H1 (cell line): ENCODE data around the gene DCLRE1A. TPM values are rescaled to one million over a fixed set of nuclear protein-coding genes. Genes with fewer than 3 reads are reported as not detected.

ENCODE experiments used
- CTCF ChIA-PET: fragments of 300-600 bp; sonication (Branson Sonifier 250); formaldehyde crosslinking; loops from one replicate; lab custom pipeline; 2021; ENCODE audit not compliant: partially characterized antibody; lab: Charles Lee
- POLR2A ChIA-PET: fragments of 300-600 bp; sonication (Branson Sonifier 250); formaldehyde crosslinking; loops from one replicate; lab custom pipeline; 2021; ENCODE audit warnings: inconsistent platforms; ENCODE audit not compliant: partially characterized antibody; lab: Charles Lee
- DNase-seq, 2 experiments: peaks; one replicate each; pipeline versions ENCODE4 v3.0.0 to v3.0.0-alpha.2; 2010 to 2022; ENCODE audit warnings: low spot score in 2 of 2, low read depth in 1 of 2, mixed read lengths in 1 of 2
- FAIRE-seq: peaks from 2 replicates; lab custom pipeline; 2011; peaks lifted over from hg19 to GRCh38; lab: Jason Lieb, UNC
- H2AFZ ChIP-seq: 2 replicates; pipeline ENCODE4 v1.8.1; 2012; ENCODE audit warnings: low read length, inconsistent platforms
- H2AK5ac ChIP-seq: 2 replicates; pipeline ENCODE4 v1.6.1; 2013; ENCODE audit warnings: low read depth, low read length
- H2BK120ac ChIP-seq: replicated peaks from 2 replicates; pipeline ENCODE3; 2013; ENCODE audit warnings: low read depth, low read length, inconsistent platforms
- H2BK12ac ChIP-seq: 2 replicates; pipeline ENCODE4 v1.6.1; 2013; ENCODE audit warnings: low read depth, low read length
- H2BK15ac ChIP-seq: 2 replicates; pipeline ENCODE4 v1.6.1; 2013; ENCODE audit warnings: low read length
- H2BK20ac ChIP-seq: 2 replicates; pipeline ENCODE4 v1.6.1; 2013; ENCODE audit warnings: low read length
- H2BK5ac ChIP-seq: 2 replicates; pipeline ENCODE4 v1.6.1; 2013; ENCODE audit warnings: low read depth, low read length
- H3K14ac ChIP-seq: 2 replicates; pipeline ENCODE4 v1.6.1; 2013; ENCODE audit warnings: inconsistent platforms; ENCODE audit not compliant: insufficient read length
- H3K18ac ChIP-seq: 2 replicates; pipeline ENCODE4 v1.6.1; 2013; ENCODE audit warnings: low read length; ENCODE audit errors: extremely low read depth
- H3K23ac ChIP-seq: 2 replicates; pipeline ENCODE4 v1.6.1; 2013; ENCODE audit warnings: inconsistent platforms; ENCODE audit not compliant: insufficient read length
- H3K23me2 ChIP-seq: 2 replicates; pipeline ENCODE4 v1.6.1; 2013; ENCODE audit warnings: low read depth, low read length
- H3K27ac ChIP-seq: 2 replicates; pipeline ENCODE4 v1.6.1; 2011; ENCODE audit warnings: low read depth, low read length, inconsistent platforms
- H3K27me3 ChIP-seq, 4 experiments: replicated peaks in 1 of 4; 1 replicate in 1 of 4; 2 replicates in 3 of 4; pipeline versions ENCODE4 v1.6.1 to v1.8.1; 2011 to 2013; ENCODE audit warnings: low read length in 3 of 4, mild to moderate bottlenecking in 3 of 4, inconsistent platforms in 2 of 4, mixed read lengths in 2 of 4, moderate library complexity in 1 of 4; ENCODE audit not compliant: control insufficient read depth in 3 of 4, insufficient read depth in 3 of 4; ENCODE audit errors: extremely low read depth in 1 of 4
- H3K36me3 ChIP-seq, 4 experiments: 2 replicates each; pipeline versions ENCODE4 v1.6.1 to v1.8.1; 2011 to 2013; ENCODE audit warnings: mild to moderate bottlenecking in 4 of 4, low read length in 3 of 4, moderate library complexity in 2 of 4, control low read depth in 1 of 4, inconsistent platforms in 1 of 4; ENCODE audit not compliant: insufficient read depth in 4 of 4, control insufficient read depth in 2 of 4
- H3K4ac ChIP-seq: replicated peaks from 2 replicates; pipeline ENCODE3; 2013; ENCODE audit warnings: low read length, low read depth, mixed read lengths, inconsistent platforms; ENCODE audit not compliant: insufficient read length
- H3K4me1 ChIP-seq, 4 experiments: replicated peaks in 1 of 4; 1 replicate in 1 of 4; 2 replicates in 3 of 4; pipeline versions ENCODE4 v1.6.1 to v1.8.1; 2011 to 2013; ENCODE audit warnings: low read length in 3 of 4, inconsistent platforms in 2 of 4, mixed read lengths in 1 of 4; ENCODE audit not compliant: insufficient read depth in 4 of 4, control insufficient read depth in 3 of 4
- H3K4me2 ChIP-seq, 2 experiments: 2 replicates each; pipeline versions ENCODE4 v1.6.1 to v1.8.1; 2011 to 2013; ENCODE audit warnings: low read depth in 2 of 2, low read length in 2 of 2, control low read depth in 1 of 2, inconsistent platforms in 1 of 2, mild to moderate bottlenecking in 1 of 2; ENCODE audit not compliant: insufficient read depth in 1 of 2
- H3K4me3 ChIP-seq, 4 experiments: fragments of 200-600, 300-600 bp in 1 of 4; sonication (generic), shearing (Covaris generic), sonication (Bioruptor Twin) in 1 of 4; 2 replicates each; pipeline versions ENCODE4 v1.5.1 to v1.8.1; 2011 to 2016; ENCODE audit warnings: low read length in 4 of 4, low read depth in 3 of 4, control low read depth in 2 of 4, inconsistent platforms in 2 of 4, mild to moderate bottlenecking in 2 of 4, mixed read lengths in 1 of 4, moderate library complexity in 1 of 4; ENCODE audit not compliant: insufficient read depth in 2 of 4; ENCODE audit errors: extremely low read depth in 1 of 4
- H3K56ac ChIP-seq: replicated peaks from 2 replicates; pipeline ENCODE3; 2013; ENCODE audit warnings: low read depth, mild to moderate bottlenecking, mixed read lengths, low read length, inconsistent platforms; ENCODE audit not compliant: insufficient read length
- H3K79me1 ChIP-seq: 2 replicates; pipeline ENCODE4 v1.6.1; 2013; ENCODE audit warnings: low read depth, low read length, control low read depth
- H3K79me2 ChIP-seq, 2 experiments: 2 replicates each; pipeline versions ENCODE4 v1.6.1 to v1.8.1; 2012 to 2013; ENCODE audit warnings: low read length in 2 of 2, mild to moderate bottlenecking in 2 of 2, inconsistent platforms in 1 of 2; ENCODE audit not compliant: insufficient read depth in 2 of 2, control insufficient read depth in 1 of 2
- H3K9ac ChIP-seq, 4 experiments: replicated peaks in 1 of 4; 1 replicate in 1 of 4; 2 replicates in 3 of 4; pipeline versions ENCODE4 v1.6.1 to v1.8.1; 2011 to 2013; ENCODE audit warnings: low read depth in 3 of 4, low read length in 3 of 4, control low read depth in 2 of 4, mild to moderate bottlenecking in 2 of 4, moderate library complexity in 2 of 4, inconsistent platforms in 1 of 4; ENCODE audit errors: extremely low read depth in 1 of 4
- H3K9me3 ChIP-seq, 2 experiments: 2 replicates each; pipeline versions ENCODE4 v1.6.1 to v1.8.1; 2012 to 2013; ENCODE audit warnings: mild to moderate bottlenecking in 2 of 2, moderate library complexity in 2 of 2, control low read depth in 1 of 2, inconsistent platforms in 1 of 2, low read depth in 1 of 2, low read length in 1 of 2, mixed read lengths in 1 of 2; ENCODE audit not compliant: insufficient read depth in 2 of 2
- H4K20me1 ChIP-seq, 2 experiments: replicated peaks in 1 of 2; 2 replicates each; pipeline versions ENCODE3 to v1.8.1; 2011 to 2013; ENCODE audit warnings: inconsistent platforms in 2 of 2, low read length in 2 of 2, mild to moderate bottlenecking in 1 of 2; ENCODE audit not compliant: insufficient read depth in 2 of 2, control insufficient read depth in 1 of 2
- H4K5ac ChIP-seq: 2 replicates; pipeline ENCODE4 v1.6.1; 2013; ENCODE audit warnings: low read length, low read depth, mixed read lengths, inconsistent platforms; ENCODE audit not compliant: insufficient read length
- H4K8ac ChIP-seq: 2 replicates; pipeline ENCODE4 v1.8.0; 2013; ENCODE audit warnings: mild to moderate bottlenecking, moderate library complexity, low read length, inconsistent platforms; ENCODE audit not compliant: insufficient read depth; ENCODE audit errors: extremely low read depth
- H4K91ac ChIP-seq: replicated peaks from 2 replicates; pipeline ENCODE3; 2013; ENCODE audit warnings: low read length, mixed read lengths, inconsistent platforms; ENCODE audit not compliant: insufficient read length
- BACH1 ChIP-seq: IDR thresholded peaks from 2 replicates; pipeline ENCODE4 v1.6.1; 2012; ENCODE audit warnings: low read length, improper control_type of control experiment
- EGR1 ChIP-seq: IDR thresholded peaks from 2 replicates; pipeline ENCODE4 v1.6.1; 2011; ENCODE audit warnings: low read depth, low read length, borderline replicate concordance
- EZH2 ChIP-seq: fragments of 200-600 bp; sonication (generic); IDR thresholded peaks from 2 replicates; pipeline ENCODE4 v1.7.1; 2012; ENCODE audit warnings: low read depth, mild to moderate bottlenecking, moderate library complexity, low read length, inconsistent platforms; ENCODE audit not compliant: severe bottlenecking
- MAX ChIP-seq: IDR thresholded peaks from 2 replicates; pipeline ENCODE4 v1.6.1; 2012; ENCODE audit warnings: inconsistent platforms
- NANOG ChIP-seq: IDR thresholded peaks from 2 replicates; pipeline ENCODE4 v1.6.1; 2011; ENCODE audit warnings: low read length, low read depth, mild to moderate bottlenecking, inconsistent platforms; ENCODE audit not compliant: insufficient read depth, poor library complexity, severe bottlenecking
- PHF8 ChIP-seq: fragments of 200-600 bp; sonication (generic); conservative IDR thresholded peaks from 2 replicates; pipeline ENCODE4 v1.7.1; 2012; ENCODE audit warnings: low read depth, mild to moderate bottlenecking, inconsistent platforms, low read length, moderate library complexity
- POU5F1 ChIP-seq: IDR thresholded peaks from 2 replicates; pipeline ENCODE4 v1.6.1; 2011; ENCODE audit warnings: low read depth, mild to moderate bottlenecking, low read length, moderate library complexity
- RAD21 ChIP-seq, 2 experiments: IDR thresholded peaks in 1 of 2; conservative IDR thresholded peaks in 1 of 2; 2 replicates each; pipeline ENCODE4 v1.6.1; 2011; ENCODE audit warnings: low read depth in 2 of 2, low read length in 2 of 2, improper control_type of control experiment in 1 of 2, inconsistent platforms in 1 of 2, mild to moderate bottlenecking in 1 of 2, moderate library complexity in 1 of 2
- SP1 ChIP-seq: IDR thresholded peaks from 2 replicates; pipeline ENCODE4 v1.6.1; 2011; ENCODE audit warnings: low read depth, low read length
- SUZ12 ChIP-seq: fragments of 200-600 bp; sonication (generic); IDR thresholded peaks from 2 replicates; pipeline ENCODE4 v1.6.1; 2012; ENCODE audit warnings: mild to moderate bottlenecking, inconsistent platforms, low read length, moderate library complexity, mixed read lengths
- TAF7 ChIP-seq: optimal IDR thresholded peaks from 2 replicates; pipeline ENCODE3; 2011; ENCODE audit warnings: low read depth, mild to moderate bottlenecking, inconsistent platforms, low read length, moderate library complexity, borderline replicate concordance
- USF2 ChIP-seq: IDR thresholded peaks from 2 replicates; pipeline ENCODE4 v1.6.1; 2011; ENCODE audit warnings: low read length, improper control_type of control experiment
- WGBS, 2 experiments: shearing (Covaris generic) in 1 of 2; methylation state at CpG; one replicate each; pipeline versions ENCODE4 v1.1.6 to v1.1.7; 2013 to 2015; ENCODE audit warnings: low lambda C conversion rate in 2 of 2, mixed read lengths in 2 of 2, inconsistent platforms in 1 of 2, low coverage in 1 of 2, missing lambda C conversion rate in 1 of 2; ENCODE audit not compliant: insufficient replicate concordance in 2 of 2, insufficient coverage in 1 of 2, insufficient read length in 1 of 2; ENCODE audit errors: extremely low coverage in 1 of 2, missing lambda C conversion rate in 1 of 2; 5-methylcytosine and 5-hydroxymethylcytosine counted together
- polyA plus RNA-seq, 7 experiments: library from polyadenylated mRNA; depleted of rRNA in 3 of 7; stranded (reverse) in 5 of 7; unstranded in 2 of 7; fragments of >200 nt in 5 of 7; fragments of 200-250 nt in 2 of 7; gene quantifications; 1 replicate in 5 of 7; 2 replicates in 1 of 7; 4 replicates in 1 of 7; pipeline versions ENCODE4 v1.2.1 to v1.2.3, GENCODE V29; 2011 to 2013; ENCODE audit warnings: missing spikeins in 2 of 7, mixed read lengths in 2 of 7
- total RNA-seq: library from RNA; stranded (reverse); fragmentation: NEBNext Ultra II Directional; extraction: Animal tissue kit (Norgen Biotek cat#: 25700); gene quantifications from 2 replicates; pipeline ENCODE4 v1.2.1, GENCODE V29; 2021

Gene DCLRE1A
- total and polyA plus RNA-seq, 2 of the 8 experiments (the other 6 are each of a cell fraction or from before 2014, with no cell fraction given) = 8.1 to 10.1 TPM

- no peak overlapping the region for H2AK5ac ChIP-seq
- no peak overlapping the region for H4K8ac ChIP-seq
- no peak overlapping the region for H4K91ac ChIP-seq
- H3K79me2 ChIP-seq = peaks cover 0 to 43% of the 10 kb centered on the region in 2 experiments; a peak in 2 of 4 replicates
- no peak for FAIRE-seq
- no peaks in the 10 kb centered on the region for H3K27me3 ChIP-seq
- no peak overlapping the region for H2BK12ac ChIP-seq
- no peaks in the 10 kb centered on the region; the same call in 1 of the 2 replicates for H3K79me1 ChIP-seq
- no peak overlapping the region for H4K5ac ChIP-seq
- no peak for DNase-seq
- no peak overlapping the region for H2BK120ac ChIP-seq
- peaks cover 0 to 22% (median 7%) of the 10 kb centered on the region in 4 experiments; a peak in 6 of 8 replicates for H3K36me3 ChIP-seq
- no peak overlapping the region for H3K4ac ChIP-seq
- peaks cover 2 to 5% of the 10 kb centered on the region in 2 experiments for H4K20me1 ChIP-seq
- no peak overlapping the region for H3K9ac ChIP-seq
- H3K23me2 ChIP-seq = no peaks in the 10 kb centered on the region
- no peaks in the 10 kb centered on the region for H3K4me1 ChIP-seq
- H2AFZ ChIP-seq = no peak overlapping the region
- H3K9me3 ChIP-seq = no peaks in the 10 kb centered on the region
- no peak overlapping the region for H3K23ac ChIP-seq
- H3K4me2 ChIP-seq = no peak overlapping the region
- no peak overlapping the region for H3K4me3 ChIP-seq
- POLR2A ChIA-PET = no interaction called here
- H3K27ac ChIP-seq = no peak overlapping the region
- H3K14ac ChIP-seq = no peak overlapping the region
- 95% methylated on average over 3 of the region's 3 CpGs; no CpG with 5 or more reads in 1 of the 2 experiments for WGBS, 2 experiments
- no peak overlapping the region for H2BK20ac ChIP-seq
- no peak overlapping the region for H2BK15ac ChIP-seq
- H2BK5ac ChIP-seq = no peak overlapping the region
- CTCF ChIA-PET = interaction anchor here (0.9 kb wide), 1 partner anchor 160 kb away, joined by 4 read pairs; no protein-coding TSS in a partner anchor
- no peak overlapping the region for H3K56ac ChIP-seq
- no peak overlapping the region for H3K18ac ChIP-seq
- TF ChIP-seq SUZ12 = no peak
- TF ChIP-seq RAD21 (IDR thresholded peaks at IDR 0.05 in 1 of 2, conservative IDR thresholded peaks at IDR 0.05 in 1 of 2; ENCODE audit: low read depth in 2 of 2, low read length in 2 of 2) = no peak
- no peak for TF ChIP-seq SP1
- TF ChIP-seq POU5F1 = no peak
- no peak for TF ChIP-seq NANOG
- no peak for TF ChIP-seq MAX
- TF ChIP-seq USF2 = no peak
- no peak for TF ChIP-seq BACH1
- TF ChIP-seq TAF7 = no peak
- TF ChIP-seq PHF8 = no peak
- TF ChIP-seq EZH2 = no peak
- TF ChIP-seq EGR1 = no peak
These were observed 12.0 kb upstream of the DCLRE1A start for GRCh38 chr10:113865901-113866300.
